Measurements from ENCODE around the gene USP35.
A peak's percentile ranks its signal among the peaks of the same experiment; 100 is the strongest.

USP35 gene

DNA sequence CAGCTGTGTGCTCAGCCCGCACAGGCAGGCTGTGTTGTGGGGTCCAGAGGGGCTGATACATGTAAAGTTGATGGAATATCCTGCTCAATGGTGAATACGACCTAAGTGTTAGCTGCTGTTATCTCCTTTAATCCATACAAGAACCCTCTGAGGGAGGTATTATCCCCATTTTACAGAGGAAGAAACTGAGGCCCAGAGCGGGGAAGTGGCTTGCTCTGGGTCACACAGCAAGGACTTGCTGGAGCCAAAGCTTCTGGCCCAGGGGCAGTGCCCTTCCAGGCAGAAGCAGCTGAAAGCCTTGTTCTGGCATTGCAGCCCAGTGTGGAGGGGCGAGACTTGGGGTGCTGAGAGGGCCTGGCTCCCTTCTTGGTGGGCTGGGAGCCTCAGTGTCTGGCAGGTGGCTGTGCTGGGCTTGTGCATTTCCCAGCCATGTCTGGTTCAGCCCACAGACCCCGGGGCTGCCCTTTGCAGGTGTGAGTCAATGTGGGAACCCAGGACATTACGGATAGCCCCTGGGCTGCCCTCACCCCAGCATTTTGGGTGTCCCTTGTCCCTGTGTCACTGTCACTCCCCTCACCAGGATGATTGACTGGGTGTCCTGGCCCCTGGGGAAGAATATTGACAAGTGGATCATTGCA, 10.4 kb downstream of the USP35 start:
- no peak for DNase-seq (ENCODE audit: low read depth in 2 of 2)

DNA sequence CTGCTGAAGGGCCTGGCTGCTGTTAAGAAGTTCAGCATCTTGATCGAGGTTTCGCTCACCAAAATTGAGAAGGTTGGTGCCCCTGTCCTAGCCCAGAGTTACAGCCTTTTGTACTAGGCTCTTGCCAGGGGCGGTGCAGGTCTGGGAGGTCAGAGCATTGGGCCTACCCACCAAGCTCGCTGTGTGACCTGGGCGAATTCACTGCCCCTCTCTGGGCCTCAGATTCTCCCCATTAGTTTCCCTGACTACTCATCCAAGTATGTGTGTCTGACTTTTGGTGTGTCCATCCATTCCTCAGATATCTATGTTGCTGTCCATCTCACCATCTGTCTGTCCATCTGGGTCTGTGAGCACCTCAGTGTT, 10.9 kb downstream of the USP35 start:
- DNase-seq (ENCODE audit: low read depth in 2 of 2), result no peak

DNA sequence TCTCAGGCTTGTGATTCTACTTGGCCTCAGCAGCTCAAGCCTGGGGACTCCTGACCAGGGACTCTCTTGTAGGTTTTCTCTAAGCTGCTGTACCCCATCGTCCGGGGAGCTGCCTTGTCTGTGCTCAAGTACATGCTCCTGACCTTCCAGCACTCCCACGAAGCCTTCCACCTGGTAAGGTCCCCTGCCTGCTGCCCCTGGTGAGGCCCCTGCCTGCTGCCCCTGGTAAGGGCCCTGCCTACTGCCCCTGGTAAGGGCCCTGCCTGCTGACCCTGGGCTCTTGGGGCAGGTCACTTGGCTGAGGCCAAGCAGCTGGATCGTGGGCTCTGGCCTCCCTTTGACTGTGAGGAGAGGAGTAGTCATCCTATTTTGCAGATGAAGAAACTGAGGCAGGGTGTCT, 11.3 kb downstream of the USP35 start:
- DNase-seq (ENCODE audit: low read depth in 2 of 2), result no peak

DNA sequence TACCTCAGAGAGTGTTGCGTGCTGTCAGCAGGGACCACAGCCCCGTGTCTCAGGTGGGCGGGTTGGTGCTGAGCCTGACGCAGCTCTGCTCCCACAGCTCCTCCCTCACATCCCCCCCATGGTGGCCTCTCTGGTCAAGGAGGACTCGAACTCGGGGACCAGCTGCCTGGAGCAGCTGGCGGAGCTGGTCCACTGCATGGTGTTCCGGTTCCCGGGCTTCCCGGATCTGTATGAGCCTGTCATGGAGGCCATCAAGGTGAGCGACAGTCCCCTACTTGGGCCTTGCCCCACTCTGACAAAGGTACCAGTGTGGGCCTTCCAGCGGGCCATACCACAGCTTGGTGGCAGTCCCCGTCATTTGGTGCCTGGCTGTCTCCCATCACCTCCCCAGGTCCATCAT, 11.8 kb downstream of the USP35 start:
- DNase-seq (ENCODE audit: low read depth in 2 of 2), result no peak

DNA sequence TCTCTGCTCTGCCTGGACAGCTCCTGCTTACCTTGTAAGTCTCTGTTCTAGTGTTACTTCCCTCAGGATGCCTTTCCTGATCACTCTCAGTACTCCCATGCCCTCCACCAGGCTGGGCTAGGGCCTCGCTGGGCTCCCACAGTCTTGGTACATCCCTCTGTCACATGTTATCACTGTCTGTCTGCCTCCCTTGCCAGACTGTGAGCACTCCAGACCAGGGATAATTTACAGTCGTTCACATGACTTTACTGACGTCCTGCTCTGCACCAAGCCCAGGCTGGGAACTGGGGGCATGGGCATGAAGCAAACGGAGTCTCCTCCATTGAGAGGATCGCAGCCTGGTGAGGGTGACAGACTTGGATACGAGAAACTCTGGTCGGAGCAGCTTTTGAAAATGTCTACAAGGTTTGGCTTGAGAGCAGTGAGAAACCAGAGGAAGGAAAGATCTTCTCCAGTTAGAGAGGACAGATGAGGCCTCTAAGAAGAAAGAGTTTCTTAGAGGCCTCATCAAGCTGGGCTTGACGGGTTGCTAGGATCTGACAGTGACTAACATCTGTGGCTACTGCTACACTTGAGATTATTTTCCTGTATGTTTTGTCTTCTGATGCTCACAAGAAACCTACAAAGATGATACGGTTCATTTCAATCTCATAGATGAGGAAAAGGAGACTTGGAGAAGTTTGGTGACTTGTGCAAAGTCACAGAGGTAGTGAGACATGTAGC, 12.5 kb downstream of the USP35 start:
- no peak for DNase-seq (ENCODE audit: low read depth in 2 of 2)

DNA sequence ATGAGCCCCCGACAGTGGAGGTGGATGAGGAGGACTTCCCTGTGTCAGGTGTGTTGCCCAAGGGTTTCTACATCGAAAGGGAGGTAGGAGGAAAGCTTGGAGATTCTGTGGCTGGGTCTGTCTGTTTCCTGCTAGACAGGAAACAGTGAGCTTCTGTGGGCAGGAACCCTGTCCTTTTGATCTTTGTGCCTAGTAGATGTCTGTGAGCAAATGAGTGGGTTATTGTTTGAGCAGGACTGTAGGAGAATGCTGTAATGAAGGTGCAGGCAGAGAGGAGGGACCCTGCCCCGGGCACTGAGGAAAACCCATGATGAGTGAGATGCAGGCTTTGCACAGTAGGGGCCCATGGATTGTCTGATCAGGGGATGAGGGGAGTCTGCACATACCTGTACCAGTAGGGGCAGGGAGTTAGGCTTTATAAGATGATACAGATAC, 14.0 kb downstream of the USP35 start:
- peak in 1 of 2 donors; percentile 26 for DNase-seq (ENCODE audit: low read depth in 2 of 2)

DNA sequence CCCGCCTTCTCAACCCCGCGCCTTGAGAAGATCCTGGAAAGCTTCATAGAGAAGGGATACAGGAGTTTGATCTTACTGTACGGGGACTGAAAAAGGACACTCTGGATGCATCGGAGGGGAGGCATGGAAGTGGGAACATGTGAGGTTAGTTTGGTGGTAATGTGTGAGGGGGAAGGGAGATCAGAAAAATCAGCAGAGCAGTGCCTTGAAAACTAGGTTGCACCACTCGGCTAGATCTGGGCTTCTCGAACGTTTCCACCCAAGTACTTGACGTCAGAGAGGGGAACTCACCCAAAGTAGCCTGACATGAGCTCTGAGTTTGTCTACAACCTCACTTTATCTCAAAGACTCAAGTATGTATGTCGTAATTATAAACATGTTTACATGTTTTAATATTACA, 14.5 kb downstream of the USP35 start:
- peak in 1 of 2 donors; percentile 21 for DNase-seq (ENCODE audit: low read depth in 2 of 2)

DNA sequence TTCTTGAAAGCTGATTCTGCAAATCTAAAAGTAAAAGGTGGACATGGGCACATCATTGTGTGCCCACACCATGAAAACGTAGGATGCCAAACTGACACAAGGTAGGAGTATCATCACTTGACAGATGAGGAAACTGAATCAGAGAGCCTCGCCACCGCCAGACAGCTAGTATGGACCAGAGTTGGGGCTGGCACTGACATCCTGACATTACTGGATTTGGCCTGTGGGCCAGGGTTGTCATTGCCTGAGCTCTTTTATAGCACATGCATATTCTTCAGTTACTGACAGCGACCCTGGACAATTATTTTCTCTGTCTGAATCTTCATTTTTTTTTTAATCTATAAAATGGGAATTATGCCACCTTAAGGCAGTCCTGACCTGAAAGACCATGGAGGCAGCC, 16.5 kb downstream of the USP35 start:
- no peak for DNase-seq (ENCODE audit: low read depth in 2 of 2)

DNA sequence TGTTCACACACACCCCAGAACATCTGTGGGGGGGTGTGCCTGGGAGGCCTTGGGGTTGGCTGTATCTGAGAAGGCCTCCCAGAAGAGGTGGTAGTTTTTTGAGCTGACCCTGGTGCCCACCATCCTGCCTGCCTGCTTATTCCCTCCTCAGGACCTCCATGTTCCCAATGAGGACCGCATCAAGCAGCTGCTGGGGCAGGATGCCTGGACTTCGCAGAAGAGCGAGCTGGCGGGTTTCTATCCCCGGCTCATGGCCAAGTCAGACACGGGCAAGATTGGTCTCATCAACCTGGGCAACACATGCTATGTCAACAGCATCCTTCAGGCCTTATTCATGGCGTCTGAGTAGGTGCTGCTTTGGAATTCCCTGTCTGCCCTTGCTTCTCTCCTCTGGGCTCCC, 17.0 kb downstream of the USP35 start:
- no peak for DNase-seq (ENCODE audit: low read depth in 2 of 2)

DNA sequence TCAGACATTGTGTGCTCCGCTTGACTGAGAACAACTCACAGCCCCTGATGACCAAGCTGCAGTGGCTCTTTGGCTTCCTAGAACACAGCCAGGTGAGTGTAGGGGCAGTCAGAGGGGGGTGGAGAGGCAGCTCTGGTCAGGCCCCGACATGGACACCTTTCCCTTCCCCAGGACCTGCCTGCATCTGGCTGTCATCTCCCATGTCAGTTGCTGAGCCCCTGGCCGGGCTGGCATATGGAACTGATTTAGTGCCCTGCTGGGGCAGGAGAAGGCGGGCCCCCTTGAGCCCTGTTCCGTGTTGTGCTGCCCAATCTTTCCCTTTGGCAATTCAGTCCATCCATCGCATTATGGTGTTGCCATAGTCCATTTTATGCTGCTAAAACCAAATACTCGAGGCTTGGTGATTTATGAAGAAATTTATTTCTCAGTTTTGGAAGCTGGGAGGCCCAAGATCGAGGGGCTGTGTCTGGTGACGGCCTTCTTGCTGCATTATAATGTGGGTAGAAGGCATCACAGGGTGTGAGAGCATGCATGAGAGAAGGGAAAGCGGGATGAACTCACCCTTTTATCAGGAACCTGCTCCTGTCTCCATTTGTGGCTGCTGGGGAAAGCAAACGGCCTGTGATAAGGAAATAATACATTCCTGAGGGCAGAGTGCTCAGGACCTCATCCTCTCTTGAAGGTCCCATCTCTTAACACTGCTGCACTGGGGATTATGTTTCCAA, 19.0 kb downstream of the USP35 start:
- DNase-seq (ENCODE audit: low read depth in 2 of 2), result no peak

DNA sequence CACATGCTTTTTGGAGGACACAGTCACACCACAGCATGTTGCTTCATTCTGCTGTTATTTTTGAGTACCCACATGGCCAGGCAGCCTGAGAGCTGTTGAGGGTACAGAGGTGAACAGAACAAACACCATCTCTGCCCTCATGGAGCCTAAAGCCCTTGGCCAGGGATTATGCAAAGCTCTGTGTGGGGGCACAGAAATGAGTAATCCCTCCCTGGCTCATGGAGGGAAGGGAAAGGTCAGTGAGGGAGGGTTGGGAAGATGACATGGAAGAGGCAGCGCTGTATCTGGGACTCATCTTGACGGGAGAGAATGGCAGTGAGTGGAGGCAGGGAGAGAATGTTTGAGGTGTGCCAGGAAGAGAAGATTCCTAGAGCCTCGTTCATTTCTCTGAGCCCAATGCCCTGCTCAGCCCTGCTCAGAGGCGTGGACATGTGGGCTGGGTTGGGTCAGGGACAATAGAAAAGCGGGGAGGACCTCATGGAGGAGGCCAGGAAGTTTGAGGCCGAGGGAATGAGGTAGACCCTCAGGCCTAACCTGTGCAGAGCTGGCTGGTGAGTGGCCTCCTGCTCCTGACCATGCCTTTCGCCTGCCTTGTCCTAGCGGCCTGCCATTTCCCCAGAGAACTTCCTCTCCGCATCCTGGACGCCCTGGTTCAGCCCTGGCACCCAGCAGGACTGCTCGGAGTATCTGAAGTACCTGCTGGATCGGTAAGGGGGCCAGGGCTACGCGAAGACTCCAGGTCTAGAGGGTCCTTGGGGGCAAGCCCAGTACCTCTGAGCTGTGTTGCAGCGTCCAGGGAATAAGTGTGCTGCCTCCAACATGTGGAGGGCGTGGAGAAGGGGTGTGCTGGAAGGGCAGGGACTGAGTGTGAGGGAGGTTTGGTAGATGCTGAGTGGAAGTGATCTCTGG, 19.8 kb downstream of the USP35 start:
- DNase-seq (ENCODE audit: low read depth in 2 of 2), result no peak

DNA sequence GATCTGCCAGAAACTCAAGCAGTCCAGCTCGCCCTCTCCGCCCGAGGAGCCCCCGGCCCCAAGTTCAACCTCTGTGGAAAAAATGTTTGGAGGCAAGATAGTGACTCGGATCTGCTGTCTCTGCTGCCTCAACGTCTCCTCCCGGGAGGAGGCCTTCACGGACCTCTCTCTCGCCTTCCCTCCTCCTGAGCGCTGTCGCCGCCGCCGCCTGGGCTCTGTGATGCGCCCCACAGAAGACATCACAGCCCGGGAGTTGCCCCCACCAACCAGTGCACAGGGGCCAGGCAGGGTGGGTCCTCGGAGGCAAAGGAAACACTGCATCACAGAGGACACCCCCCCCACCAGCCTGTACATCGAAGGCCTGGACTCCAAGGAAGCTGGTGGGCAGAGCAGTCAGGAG, 20.8 kb downstream of the USP35 start:
- no peak for DNase-seq (ENCODE audit: low read depth in 2 of 2)

DNA sequence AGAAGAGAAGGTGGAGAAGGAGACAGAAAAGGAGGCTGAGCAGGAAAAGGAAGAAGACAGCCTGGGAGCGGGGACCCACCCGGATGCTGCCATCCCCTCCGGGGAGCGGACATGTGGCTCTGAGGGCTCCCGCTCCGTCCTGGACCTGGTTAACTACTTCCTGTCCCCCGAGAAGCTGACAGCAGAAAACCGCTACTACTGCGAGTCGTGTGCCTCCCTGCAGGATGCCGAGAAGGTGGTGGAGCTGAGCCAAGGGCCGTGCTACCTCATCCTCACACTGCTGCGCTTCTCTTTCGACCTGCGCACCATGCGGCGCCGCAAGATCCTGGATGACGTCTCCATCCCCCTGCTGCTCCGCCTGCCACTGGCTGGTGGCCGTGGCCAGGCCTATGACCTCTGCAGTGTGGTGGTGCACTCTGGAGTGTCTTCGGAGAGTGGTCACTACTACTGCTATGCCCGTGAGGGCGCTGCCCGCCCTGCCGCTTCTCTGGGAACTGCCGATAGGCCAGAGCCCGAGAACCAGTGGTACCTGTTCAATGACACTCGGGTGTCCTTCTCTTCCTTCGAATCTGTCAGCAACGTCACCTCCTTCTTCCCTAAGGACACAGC, 21.4 kb downstream of the USP35 start:
- DNase-seq (ENCODE audit: low read depth in 2 of 2), result no peak

DNA sequence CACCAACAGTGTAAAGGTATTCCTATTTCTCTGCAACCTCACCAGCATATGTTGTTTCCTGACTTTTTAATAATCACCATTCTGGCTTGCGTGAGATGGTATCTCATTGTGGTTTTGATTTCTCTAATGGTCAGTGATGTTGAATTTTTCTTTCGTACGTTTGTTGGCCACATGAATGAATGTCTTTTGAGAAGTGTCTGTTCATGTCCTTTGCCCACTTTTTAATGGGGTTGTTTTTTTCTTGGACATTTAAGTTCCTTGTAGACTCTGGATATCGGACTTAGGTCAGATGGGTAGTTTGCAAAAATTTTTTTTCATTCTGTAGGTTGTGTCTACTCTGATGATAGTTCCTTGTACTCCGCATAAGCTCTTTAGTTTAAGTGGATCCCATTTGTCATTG, 22.8 kb downstream of the USP35 start:
- DNase-seq (ENCODE audit: low read depth in 2 of 2), result no peak

DNA sequence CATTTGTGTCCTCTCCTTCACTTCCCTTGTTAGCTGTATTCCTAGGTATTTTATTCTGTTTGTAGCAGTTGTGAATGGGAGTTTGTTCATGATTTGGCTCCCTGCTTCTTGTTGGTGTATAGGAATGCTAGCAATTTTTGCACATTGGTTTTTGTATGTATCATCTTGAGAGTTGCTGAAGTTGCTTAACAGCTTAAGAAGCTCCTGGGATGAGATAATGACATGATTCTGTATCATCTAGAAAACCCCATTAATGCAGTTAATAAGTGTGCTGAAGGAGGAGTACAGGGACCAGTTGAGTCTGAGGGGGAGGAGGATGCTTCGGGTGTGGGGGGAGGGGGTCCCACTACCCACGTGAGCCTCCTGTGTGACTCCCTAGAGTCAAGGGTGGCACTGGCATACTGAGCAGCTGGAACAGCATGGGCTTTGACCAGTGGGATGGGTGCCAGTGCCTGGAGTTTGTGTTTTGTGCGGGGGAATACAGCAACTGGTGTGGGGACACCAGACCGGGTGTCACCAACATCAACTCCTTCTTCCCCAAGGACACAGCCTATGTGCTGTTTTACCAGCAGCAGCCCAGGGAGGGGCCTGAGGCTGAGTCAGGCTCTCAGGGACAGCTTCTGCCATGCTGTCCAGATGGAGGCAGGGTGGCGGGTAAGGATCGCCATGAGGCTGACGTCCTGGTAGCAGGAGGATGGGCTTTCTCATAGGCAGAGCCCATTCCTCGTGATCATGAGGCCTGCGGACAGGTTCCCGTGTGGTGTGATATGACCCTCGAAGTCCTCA, 24.1 kb downstream of the USP35 start:
- no peak for DNase-seq (ENCODE audit: low read depth in 2 of 2)

DNA sequence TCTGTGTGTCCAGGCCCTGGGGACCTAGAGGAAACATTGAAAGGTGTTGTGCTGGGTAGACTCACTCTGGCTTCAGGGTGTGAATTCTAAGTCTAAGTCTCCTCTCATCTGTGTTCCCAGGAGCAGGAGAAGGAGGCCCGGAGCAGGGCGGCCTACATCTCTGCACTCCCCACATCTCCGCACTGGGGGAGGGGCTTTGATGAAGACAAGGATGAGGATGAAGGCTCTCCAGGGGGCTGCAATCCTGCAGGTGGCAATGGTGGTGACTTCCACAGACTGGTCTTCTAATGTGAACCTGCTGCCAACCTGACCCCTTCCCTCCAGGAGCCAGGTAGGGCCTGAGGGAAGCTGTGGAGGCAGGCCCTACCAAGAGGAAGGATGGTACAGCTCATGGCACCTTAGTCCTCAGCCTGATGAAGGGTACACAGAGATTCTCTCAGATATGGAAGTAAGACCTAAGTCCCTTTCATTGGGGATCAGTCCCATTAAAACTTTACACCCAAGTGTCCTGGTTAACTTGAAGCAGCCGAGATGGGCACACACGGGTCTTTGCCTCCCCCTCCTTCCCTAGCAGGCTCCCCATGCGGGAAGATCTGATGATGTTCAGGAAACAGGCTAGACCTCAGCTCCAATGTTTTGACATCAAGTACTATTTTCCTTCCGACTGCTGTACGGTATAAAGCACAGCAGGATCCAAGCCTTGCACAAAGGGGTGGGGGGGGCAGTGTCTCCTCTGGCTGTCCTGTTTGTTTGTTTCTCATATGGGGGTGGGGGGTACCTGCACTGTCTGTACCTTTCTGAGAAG, 25.0 kb downstream of the USP35 start:
- DNase-seq (ENCODE audit: low read depth in 2 of 2), result no peak

DNA sequence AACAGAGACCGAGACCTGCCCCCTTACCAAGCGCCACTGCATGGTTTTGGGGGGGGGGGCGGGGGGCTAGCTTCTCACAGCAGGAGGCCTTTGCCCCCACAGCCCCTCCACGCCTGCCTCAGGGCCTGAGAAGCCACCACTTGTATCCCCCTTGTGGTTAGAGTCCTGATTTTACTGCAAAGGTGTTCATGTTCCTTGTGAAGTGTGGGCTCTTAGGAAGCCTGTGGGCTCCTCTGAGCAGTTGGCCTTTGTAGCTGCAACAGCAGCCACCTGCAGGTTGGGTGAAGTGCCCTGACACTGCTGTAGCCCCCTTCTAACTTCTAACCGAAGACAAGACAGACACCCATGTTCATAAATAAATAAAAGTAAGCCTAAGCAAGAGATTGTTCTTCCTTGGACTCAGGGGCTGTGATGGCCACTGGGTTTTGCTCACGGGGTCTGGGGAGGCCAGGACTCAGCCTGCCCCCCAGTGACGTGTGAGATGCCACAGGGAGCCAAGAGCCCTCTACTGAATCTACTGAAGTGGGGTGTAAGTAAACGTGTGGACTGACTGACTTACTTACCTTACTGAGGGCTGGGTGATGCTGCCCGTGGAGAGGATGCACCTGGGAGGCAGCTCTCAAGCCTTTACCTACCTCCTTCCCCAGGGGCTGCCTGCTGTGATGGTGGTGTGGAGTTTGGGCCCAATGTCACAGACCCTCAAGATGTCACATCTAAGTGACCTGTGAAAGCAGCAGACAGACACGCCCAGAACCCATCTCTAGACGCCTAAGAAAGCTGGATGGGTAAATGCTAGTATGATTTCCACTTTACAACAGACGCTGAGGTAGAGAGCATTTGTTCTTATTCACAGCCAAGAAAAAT, 25.8 kb downstream of the USP35 start:
- no peak for DNase-seq (ENCODE audit: low read depth in 2 of 2)

DNA sequence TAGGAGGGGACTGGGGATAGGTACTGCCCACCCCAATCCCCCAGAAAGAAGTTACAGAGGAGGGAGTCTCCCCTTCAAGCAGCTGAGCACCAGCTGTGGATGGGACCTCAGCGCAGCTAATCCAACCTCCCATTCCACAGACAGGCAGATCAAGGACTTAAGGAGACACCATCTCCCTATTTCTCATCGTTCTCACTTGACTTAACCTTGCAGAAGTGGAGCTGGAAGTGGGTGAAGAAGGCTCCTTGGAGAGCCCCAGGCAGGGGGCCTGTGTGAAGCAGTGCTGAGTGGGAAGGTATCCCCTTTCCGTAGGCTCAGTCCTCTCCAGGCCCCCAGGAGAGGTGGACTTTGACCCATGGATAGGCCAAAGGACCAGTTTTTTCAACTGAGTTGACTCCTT, 27.3 kb downstream of the USP35 start:
- DNase-seq (ENCODE audit: low read depth in 2 of 2), result no peak
